ENCODE data around the gene NMRK1.

Gene NMRK1

GRCh38 chr9:75087824-75088645, at the start of gene NMRK1, which contains the start of gene OSTF1:
NMRK1 (minus strand) TSS chr9:75088155; CDS start chr9:75083115, 5,040 bp downstream.
OSTF1 (plus strand) TSS chr9:75088514; CDS start chr9:75088693, 179 bp downstream.
- DNase-seq: peak; percentile 98

DNA sequence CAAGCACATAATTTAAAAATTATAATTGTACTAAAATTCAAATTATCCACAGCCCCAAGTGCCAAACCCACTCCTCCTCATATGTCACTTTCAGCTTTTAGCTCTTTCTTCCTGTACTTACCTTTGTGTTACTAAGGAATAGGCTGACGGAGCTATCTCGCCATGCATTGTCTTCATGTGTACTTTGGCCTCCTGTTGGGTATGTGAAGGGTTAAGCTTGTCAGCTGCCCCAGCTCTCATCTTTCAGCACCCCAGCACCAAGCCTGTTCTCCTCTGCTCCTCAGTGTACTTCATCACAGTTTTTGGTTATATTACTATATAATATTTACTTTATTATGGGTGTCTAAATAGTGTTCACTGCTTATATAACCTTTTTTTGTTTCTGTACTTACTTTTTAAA, 46.5 kb upstream of the NMRK1 start:
- DNase-seq: no peak

- no peak for DNase-seq
Observed at GRCh38 chr9:75133396-75133795, 45.4 kb upstream of the NMRK1 start.

- DNase-seq: peak; percentile 25
Observed at GRCh38 chr9:75132244-75132643, 44.3 kb upstream of the NMRK1 start.

GRCh38 chr9:75131700-75132099, 43.7 kb upstream of the NMRK1 start:
- no peak for DNase-seq

DNA sequence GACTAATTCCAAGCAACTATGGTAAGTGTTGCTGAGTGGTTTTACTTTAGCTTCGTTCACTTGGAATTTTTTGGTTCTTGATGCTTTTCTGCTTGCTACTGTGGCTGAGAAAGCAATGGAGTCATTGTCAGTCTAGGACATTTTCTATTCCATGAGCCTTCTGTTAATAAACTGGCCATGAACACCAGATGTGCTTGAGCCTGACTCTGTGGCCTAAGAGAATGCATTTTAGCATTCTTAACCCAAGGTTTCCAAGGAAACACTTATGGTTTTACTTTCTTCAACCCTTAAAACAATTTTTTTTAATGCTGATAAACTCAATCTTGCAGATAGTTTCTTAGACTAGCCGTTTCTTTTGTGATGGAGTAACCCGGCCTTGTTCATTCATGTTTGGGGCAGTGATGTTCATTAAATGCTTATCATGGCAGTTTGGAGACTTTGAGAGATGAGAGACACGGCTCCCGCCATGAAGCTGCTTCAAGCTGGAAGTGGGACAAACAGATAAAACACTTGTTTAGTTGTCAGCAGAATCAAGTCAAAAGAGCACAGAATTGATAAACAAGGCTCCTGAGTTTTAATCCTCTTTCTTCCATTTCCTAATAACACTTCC, 42.8 kb upstream of the NMRK1 start:
- DNase-seq: no peak

- no peak for DNase-seq
Observed at GRCh38 chr9:75130172-75130571, 42.2 kb upstream of the NMRK1 start.

DNA sequence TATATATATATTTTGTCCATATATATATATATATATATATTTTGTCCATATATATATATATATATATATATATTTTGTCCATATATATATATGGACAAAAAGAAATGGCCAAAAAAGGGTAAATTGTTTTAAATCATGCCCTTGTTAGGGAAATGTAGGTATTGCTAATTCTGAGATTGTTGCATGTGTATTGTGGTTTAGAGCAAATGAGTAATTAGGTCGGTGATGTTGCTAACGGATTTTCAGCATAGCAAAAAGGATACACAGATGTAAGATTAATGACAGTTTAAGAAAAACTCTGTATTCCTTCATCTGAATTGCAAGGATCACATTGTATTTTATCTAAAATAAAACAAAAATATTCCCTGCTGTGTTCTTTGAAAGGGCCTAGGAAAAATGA, 40.6 kb upstream of the NMRK1 start:
- DNase-seq: no peak

DNA sequence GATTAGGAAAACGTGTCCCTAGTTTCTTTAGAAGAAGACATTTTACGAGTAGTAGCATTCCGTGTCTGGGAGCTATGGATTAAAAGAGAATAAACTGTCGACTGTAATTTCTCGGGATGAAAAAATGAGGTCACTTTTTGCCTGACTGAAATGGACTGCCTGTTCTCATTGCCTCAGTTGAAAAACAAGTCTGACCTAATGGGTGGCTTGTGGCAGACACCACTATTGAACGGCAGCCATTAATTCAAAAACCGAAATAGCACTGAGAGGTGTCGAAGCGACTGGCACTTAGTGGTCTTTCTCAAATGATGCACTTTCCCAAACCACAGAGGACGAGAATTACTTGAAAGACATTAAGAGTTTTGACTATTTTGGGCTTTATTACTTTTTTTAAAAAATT, 35.7 kb upstream of the NMRK1 start:
- no peak for DNase-seq

DNA sequence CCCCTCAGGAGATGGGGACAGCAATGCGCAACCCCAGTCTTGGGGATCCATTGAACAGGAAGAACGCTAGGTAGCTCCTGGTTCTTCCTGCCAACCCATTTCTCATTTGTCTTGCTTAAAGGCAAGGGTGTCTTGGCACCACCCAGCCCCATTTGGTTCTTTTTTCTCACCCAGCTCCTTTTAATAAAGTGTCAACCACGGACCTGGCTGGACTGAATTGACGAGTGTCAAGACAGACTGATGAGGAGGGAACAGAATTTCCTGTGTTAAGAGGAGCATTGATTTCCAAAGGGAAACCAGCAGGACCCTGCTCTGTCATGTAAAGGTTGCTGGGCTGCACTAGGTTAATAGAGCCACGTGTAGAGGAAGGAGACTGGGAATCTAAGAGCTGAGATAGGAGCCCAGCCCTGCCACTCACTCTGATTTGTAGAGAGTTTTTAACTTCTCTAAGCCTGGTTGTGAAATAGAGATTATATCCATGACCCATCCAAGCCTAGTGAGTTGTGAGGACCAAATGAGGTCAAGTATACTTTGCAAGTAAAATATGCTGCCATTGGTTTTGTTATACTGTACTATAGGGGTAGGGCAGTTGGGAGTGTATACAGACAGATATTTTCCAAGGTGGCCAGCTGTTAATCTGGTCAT, 34.1 kb upstream of the NMRK1 start:
- no peak for DNase-seq

DNA sequence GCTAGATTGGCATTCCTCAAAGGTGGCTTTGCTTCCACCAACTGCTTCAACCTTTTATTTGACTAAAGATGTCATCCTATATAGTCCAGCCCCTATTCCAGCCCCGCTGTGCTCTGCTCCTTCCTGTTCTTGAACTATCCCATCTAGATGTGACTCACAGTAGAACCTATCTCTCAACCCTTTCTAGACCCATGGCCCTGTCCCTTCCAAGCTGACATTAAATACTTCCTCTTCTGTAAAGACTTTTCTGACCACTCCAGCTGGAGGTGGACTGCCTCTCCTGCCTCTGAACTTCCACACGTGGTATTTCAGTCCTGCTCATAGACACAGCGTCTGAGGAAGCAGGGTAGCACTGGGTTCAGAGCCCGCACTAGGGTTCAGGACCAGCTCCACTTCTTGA, 32.7 kb upstream of the NMRK1 start:
- DNase-seq: peak; percentile 8

- no peak for DNase-seq
Observed at GRCh38 chr9:75117564-75117963, 29.6 kb upstream of the NMRK1 start.

GRCh38 chr9:75116306-75116705, 28.4 kb upstream of the NMRK1 start:
- DNase-seq: no peak

DNA sequence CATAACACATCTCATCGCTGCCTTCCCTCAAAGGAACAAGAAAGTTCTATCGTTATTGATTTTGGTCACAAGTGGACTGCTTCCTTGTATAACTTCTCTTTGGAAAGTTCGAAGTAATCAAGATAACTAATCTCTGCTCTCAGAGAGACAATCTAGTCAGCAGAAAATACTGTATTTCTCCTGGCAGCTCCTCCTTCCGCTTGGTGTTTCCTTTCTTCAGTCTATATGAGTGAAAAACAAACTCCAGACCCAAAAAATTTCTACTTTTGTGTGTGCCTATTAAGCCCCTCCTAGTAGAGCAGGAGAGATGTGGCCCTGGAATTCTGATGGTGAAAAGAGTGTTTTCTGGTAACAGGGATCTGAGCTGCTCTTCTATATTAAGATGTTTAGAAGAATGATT, 24.8 kb upstream of the NMRK1 start:
- no peak for DNase-seq

- DNase-seq: no peak
Observed at GRCh38 chr9:75111019-75111622, 23.2 kb upstream of the NMRK1 start.

- no peak for DNase-seq
Observed at GRCh38 chr9:75109210-75109839, 21.4 kb upstream of the NMRK1 start.

DNA sequence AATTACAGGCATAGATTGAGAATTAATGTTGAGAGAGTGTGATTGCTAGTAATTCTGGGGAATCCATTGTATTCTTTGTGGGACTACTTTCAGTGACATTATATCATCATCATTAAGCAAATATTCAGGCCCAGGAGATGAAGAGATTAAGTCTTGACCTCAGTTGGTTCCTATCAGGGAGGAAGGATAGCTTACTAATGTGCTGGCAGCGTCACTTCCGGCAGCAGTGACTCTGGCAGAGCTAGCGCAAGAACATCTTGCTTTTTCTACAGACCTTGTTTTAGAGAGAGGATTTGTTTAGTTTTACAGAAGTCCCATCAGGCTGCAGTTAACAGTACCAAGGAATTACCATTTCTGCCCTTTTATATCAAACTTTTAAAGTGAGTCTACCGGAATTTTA, 20.6 kb upstream of the NMRK1 start:
- DNase-seq: peak; percentile 77

GRCh38 chr9:75106857-75107256, 18.9 kb upstream of the NMRK1 start:
- no peak for DNase-seq

DNA sequence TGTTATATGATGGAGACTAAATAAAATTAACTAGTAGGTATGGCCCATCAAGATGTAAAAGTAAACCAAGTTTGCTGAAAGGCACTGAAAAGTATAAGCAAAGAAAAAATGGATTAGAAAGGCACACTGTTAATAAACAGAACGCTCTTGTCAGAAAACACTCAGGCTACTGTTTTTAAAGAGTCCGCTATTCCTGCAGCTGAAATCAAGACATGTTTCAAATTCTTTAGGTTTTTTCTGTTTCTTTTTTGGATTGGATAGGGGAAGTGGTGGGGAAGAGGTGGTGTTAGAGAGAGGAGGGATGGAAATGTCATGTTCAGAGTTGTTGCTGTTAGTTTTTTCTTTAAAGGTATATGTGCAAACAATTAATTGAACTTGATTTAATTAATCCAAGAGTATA, 17.9 kb upstream of the NMRK1 start:
- DNase-seq: no peak

GRCh38 chr9:75105019-75105540, 17.1 kb upstream of the NMRK1 start:
- DNase-seq: no peak

GRCh38 chr9:75104607-75105006, 16.7 kb upstream of the NMRK1 start:
- DNase-seq: no peak

GRCh38 chr9:75102177-75102790, 14.3 kb upstream of the NMRK1 start:
- DNase-seq: no peak

All from hematopoietic multipotent progenitor cell treated with erythropoietin and hydrocortisone succinate and interleukin-3 and kit ligand, for 4 days (in vitro differentiated cells).